Activated T-cell treated with anti-CD3 and anti-CD28 coated beads, Interleukin-2, amount 50 U/mL, for 1 hour (primary cell): ENCODE results near the gene STUM.

Source experiments
- DNase-seq: peaks from one replicate; pipeline ENCODE4 v3.0.0-alpha.2; 2020

Gene STUM

GRCh38 chr1:226534098-226534497 lies 14.5 kb upstream of the STUM start:
- no peak for DNase-seq

GRCh38 chr1:226534645-226535044 lies 13.9 kb upstream of the STUM start:
- no peak for DNase-seq

- no peak for DNase-seq
Measured at GRCh38 chr1:226535666-226536065, 12.9 kb upstream of the STUM start.

GRCh38 chr1:226541231-226541630 lies 7.3 kb upstream of the STUM start:
- no peak for DNase-seq

GRCh38 chr1:226541631-226542622 lies 6.6 kb upstream of the STUM start:
- DNase-seq: no peak

GRCh38 chr1:226542623-226543103 lies 5.9 kb upstream of the STUM start:
- DNase-seq: no peak

GRCh38 chr1:226545836-226546596 lies 2.5 kb upstream of the STUM start:
- no peak for DNase-seq

- no peak for DNase-seq
Measured at GRCh38 chr1:226546926-226547325, 1.6 kb upstream of the STUM start.

GRCh38 chr1:226547754-226548191 lies 791 bp upstream of the STUM start:
- peak; percentile 66 for DNase-seq

GRCh38 chr1:226549094-226549936 lies 751 bp downstream of the STUM start:
- DNase-seq: peak; percentile 25

- peak; percentile 41 for DNase-seq
Measured at GRCh38 chr1:226549937-226550671, 1.5 kb downstream of the STUM start.

- no peak for DNase-seq
Measured at GRCh38 chr1:226550672-226551041, 2.1 kb downstream of the STUM start.

GRCh38 chr1:226551299-226551698 lies 2.7 kb downstream of the STUM start:
- no peak for DNase-seq

- no peak for DNase-seq
Measured at GRCh38 chr1:226552061-226552460, 3.5 kb downstream of the STUM start.

- DNase-seq: no peak
Measured at GRCh38 chr1:226553266-226553923, 4.8 kb downstream of the STUM start.

- no peak for DNase-seq
Measured at GRCh38 chr1:226553924-226554282, 5.3 kb downstream of the STUM start.

- DNase-seq: no peak
Measured at GRCh38 chr1:226555092-226555491, 6.5 kb downstream of the STUM start.

GRCh38 chr1:226557424-226557823 lies 8.9 kb downstream of the STUM start:
- DNase-seq: no peak

- DNase-seq: no peak
Measured at GRCh38 chr1:226558036-226558650, 9.6 kb downstream of the STUM start.

GRCh38 chr1:226560243-226560642 lies 11.7 kb downstream of the STUM start:
- DNase-seq: no peak

GRCh38 chr1:226562989-226563388 lies 14.4 kb downstream of the STUM start:
- no peak for DNase-seq
